Measurements from ENCODE around the gene RAB20.

The RAB20 gene

GRCh38 chr13:110528911-110529310 is 32.6 kb downstream of the RAB20 start:
- no peak for DNase-seq (ENCODE audit: low spot score)

GRCh38 chr13:110528371-110528770 is 33.2 kb downstream of the RAB20 start:
- no peak for DNase-seq (ENCODE audit: low spot score)

DNA sequence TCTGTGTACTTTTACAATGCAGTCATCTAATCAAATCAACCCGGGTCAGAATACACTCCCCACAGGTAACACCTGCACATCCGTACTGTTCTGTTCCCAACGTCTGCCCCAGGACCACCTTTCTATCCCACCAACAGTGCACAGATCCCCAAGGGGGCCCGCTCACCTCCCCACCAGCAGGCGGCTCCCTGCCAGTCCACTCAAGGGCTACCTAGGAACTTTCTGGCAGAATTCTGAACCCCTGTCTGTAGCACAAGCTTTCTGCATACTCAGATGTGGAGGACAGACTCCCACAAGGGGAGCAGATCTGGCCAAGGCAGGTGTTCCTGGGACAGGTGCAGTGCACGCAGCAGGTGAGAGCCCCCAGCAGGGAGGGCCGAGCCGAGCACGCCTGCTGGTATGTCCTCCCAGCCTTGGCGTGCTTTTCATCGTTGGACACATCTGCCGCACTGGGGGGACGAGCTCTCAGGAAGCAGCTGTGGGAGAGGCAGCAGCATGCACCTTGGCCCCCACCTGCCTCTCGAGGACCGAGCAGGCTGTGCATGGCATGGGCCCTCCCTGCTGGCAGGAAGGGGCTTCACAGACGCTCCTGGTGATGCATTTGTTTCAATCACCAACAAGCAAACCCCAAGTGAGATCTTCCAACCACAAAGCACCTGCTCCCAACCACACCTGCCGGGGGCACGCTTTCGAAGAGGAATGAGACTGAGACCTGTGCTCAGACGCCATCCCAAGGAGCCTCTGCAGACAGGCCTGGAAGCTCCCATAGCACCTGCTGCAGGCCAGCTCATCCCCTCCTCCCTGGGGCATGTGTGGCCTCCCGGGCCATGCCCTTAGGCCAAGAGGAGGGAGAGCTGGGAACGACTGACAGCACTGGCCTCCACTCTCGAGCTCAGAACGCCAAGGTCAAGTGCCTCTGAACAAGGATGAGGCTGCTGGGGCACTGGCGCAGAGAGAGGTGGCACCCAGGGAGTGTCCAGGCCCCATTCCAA is 35.9 kb downstream of the RAB20 start:
- DNase-seq (ENCODE audit: low spot score): no peak

GRCh38 chr13:110524541-110525257 is 36.8 kb downstream of the RAB20 start:
- DNase-seq (ENCODE audit: low spot score): peak; percentile 16

GRCh38 chr13:110523838-110524540 is 37.5 kb downstream of the RAB20 start:
- no peak for DNase-seq (ENCODE audit: low spot score)

GRCh38 chr13:110523180-110523579 is 38.3 kb downstream of the RAB20 start:
- no peak for DNase-seq (ENCODE audit: low spot score)

GRCh38 chr13:110522721-110523120 is 38.8 kb downstream of the RAB20 start:
- no peak for DNase-seq (ENCODE audit: low spot score)

DNA sequence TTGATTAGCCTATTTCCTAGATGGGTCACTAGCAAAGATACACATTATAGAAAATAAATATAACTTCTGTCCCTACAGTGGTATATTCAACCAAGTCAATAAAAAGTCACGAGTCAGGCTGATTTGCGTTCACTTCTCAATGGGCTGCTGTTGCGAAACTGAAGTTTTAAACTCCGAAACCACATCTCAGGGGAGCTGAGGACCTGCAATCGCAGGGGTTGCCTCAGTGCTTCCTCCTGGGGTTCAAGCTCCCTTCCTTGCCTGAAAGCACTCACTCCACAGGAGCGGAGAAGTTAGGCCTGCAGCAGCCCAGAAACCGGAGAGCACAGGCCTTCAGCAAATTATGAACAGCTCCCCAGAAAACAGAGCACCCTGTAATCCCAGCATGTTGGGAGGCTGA is 39.6 kb downstream of the RAB20 start:
- DNase-seq (ENCODE audit: low spot score): no peak

DNA sequence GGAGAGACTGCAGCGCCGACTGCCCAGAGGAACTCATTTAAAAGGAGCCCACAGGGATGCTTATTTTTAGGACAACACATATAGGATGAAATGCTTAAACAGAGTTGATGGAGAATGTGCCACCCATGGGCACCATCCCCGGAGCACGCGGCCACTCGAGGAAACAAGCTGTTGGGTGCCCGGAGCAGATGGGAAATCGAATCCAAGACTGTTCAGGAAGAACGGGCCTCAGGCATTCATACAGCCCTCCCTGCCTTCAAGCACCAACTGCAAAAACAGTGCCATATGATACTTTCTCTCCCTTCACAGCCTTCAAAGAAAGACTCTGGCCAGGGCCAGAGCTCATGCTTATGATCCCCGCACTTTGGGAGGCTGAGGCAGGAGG is 40.2 kb downstream of the RAB20 start:
- no peak for DNase-seq (ENCODE audit: low spot score)

GRCh38 chr13:110520431-110521295 is 40.9 kb downstream of the RAB20 start:
- no peak for DNase-seq (ENCODE audit: low spot score)

DNA sequence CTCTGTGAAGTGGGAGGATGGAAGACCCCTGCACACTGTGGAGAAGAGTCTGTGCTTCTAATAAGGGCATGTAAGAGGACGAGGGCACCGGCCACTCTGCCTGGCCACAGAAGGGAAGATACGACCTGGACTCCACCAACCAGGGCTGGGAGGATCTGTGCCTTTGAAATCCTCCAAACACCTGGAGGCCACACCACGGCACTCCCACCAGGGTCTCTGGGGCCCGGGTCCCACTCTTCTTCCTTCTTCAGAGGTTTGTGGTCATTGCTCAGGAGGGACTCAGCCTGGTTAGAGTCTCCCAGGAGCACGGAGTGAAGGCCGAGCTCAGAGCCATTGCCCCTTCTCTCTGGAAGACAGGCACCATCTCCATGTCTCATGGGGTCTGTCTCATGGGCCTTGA is 42.0 kb downstream of the RAB20 start:
- no peak for DNase-seq (ENCODE audit: low spot score)

- no peak for DNase-seq (ENCODE audit: low spot score)
Measured at GRCh38 chr13:110519046-110519445, 42.5 kb downstream of the RAB20 start.

DNA sequence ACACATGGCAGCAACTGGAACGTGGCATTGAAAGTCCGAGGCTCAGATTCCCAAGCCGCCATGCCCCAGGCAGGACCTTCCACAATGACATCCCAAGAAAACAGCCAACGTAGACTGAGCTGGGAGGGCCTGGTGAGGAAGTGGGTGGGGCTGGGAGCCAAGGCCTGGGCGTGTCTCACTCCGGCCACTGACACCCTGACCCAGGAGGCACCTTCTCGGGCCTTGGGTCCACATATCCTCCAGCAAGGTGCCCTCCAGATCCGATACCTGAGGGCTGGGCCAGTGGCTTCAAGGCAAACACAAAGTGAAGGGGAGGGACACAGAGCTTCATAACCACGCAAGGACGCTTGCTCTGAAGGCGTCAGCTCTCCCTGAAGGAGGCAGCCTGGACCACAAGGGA is 43.0 kb downstream of the RAB20 start:
- DNase-seq (ENCODE audit: low spot score): no peak

GRCh38 chr13:110518226-110518525 is 43.3 kb downstream of the RAB20 start:
- no peak for DNase-seq (ENCODE audit: low spot score)

DNA sequence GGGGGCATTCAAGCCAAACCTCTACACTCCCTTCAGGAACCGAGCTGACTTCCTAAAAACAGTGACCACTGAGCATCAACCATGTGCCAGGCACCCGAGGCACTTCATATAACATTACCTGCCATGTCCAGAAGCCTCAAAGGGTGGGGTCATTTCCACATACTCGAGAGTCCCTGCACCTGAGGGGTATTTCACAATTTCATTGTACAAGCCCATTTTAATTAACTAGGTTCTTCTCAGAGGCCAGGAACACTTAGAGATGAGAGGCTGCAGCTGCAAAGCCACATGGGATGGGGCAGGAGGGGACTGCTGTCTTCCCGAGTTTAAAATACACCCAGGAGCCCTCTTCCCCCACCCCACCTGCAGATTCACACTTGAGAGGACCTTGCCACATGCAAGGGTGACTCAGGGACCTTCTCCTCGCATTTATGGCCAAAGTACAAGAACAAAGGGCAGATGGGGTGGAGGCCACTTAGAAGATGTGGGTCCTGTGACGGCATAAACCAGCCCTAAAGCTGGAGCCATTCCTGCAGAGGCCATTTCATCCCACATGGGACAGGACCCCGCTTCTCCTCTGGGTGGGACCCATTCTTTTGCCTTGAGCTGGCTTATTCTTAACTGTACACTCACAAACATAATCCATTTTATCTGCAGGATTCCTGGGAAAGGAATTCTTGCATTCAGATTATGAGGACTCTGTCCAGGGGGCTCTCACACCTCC is 43.9 kb downstream of the RAB20 start:
- DNase-seq (ENCODE audit: low spot score): no peak

DNA sequence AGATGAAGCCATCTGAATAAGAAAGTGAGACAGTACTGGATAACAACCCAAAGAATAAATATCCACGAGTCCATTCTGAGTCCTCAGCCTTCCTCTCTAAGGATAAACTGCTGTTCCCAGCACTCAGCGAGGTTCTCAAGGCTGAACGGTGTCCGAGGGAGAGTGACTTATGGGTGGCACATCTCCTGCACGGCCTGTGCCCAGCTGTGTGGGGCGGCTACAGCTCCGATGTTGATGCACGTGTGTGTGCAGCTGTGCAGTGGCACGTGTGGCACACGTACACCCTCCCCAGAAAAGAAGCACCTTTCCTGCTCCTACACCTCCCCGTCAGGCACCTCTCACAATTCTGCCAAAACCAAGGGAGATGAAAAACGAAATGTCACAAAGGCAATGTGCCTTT is 45.0 kb downstream of the RAB20 start:
- DNase-seq (ENCODE audit: low spot score): no peak

DNA sequence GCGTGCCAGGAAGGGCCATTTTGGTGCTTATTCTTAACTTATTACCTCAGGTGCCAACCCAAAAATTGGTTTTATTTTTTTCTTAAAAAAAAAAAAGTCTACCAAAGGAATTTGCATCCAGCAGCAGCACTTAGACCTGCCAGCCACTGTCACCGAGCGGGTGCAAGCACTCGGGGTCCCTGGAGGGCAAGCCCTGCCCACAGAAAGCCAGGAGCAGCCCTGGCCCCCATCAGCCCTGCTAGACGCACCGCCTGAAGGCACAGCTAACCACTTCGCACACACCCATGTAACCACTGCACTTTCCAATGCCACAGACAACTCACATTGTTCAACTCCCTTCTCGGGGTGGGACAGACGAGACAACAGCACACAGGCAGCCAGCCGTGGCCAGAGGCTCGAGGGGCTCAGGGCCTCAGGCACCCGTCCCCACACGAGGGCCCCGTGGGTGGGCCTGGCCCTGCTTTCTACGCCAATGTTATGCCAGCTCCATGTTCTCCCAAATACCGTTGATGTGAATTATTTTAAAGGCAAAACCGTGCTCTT is 49.3 kb downstream of the RAB20 start:
- no peak for DNase-seq (ENCODE audit: low spot score)

DNA sequence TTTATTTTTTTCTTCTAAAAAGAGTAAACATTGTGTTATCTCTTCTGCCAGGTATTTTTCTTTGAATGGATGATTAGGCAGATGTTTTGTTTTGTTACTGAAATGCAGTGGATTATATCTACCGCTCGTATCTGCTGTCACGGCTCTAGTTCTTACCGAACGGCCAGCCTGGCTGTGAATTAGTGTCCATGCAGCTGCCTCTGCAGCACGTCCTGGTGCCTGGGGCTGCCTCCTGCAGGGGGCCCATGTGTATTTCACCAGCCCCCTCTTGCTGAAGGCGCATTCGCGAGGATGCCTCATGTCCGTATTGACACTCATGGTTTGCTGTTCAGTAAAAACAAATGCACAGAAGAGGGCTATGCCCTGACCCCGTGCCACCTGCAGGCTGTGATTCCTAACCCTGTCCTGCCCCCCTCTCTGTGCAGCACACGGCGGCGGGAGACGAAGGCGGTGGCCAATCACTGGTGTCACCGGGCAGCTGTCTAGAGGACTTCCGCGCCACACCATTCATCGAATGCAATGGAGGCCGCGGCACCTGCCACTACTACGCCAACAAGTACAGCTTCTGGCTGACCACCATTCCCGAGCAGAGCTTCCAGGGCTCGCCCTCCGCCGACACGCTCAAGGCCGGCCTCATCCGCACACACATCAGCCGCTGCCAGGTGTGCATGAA is 49.9 kb downstream of the RAB20 start:
- no peak for DNase-seq (ENCODE audit: low spot score)

GRCh38 chr13:110509971-110510786 is 51.3 kb downstream of the RAB20 start:
- DNase-seq (ENCODE audit: low spot score): no peak
